ENCODE measurements around the gene TGFBI. TPM values are rescaled to one million over a fixed set of nuclear protein-coding genes. Genes with fewer than 3 reads are reported as not detected.

The TGFBI gene
- total RNA-seq, 1 donor from 2014 or later: 4.6 TPM

- Mint-ChIP-seq H3K36me3 (ENCODE audit: low read depth) (no peaks in the 10 kb centered on the region), H3K9me3 (no peaks in the 10 kb centered on the region), H3K27me3 (ENCODE audit: low read depth) (no peaks in the 10 kb centered on the region), H3K4me3 (no peak overlapping the region), H3K27ac (ENCODE audit: unreplicated experiment) (no peak overlapping the region), H3K4me1 (peaks cover 18% of the 10 kb centered on the region)
- no peak for DNase-seq (ENCODE audit: low read depth, low spot score)
- no peak for TF ChIP-seq CTCF (conservative IDR thresholded peaks at IDR 0.05)
Measured at GRCh38 chr5:136056771-136057335, 28.1 kb downstream of the TGFBI start.

GRCh38 chr5:136057401-136058038, 28.7 kb downstream of the TGFBI start:
- no peaks in the 10 kb centered on the region for H3K27me3 Mint-ChIP-seq (ENCODE audit: low read depth)
- H3K9me3 Mint-ChIP-seq: no peaks in the 10 kb centered on the region
- H3K27ac Mint-ChIP-seq (ENCODE audit: unreplicated experiment): peak overlapping the region; percentile 83
- TF ChIP-seq CTCF (conservative IDR thresholded peaks at IDR 0.05): no peak
- H3K4me3 Mint-ChIP-seq: no peak overlapping the region
- DNase-seq (ENCODE audit: low read depth, low spot score): no peak
- no peaks in the 10 kb centered on the region for H3K36me3 Mint-ChIP-seq (ENCODE audit: low read depth)
- peaks cover 18% of the 10 kb centered on the region for H3K4me1 Mint-ChIP-seq

GRCh38 chr5:136058039-136058971, 29.5 kb downstream of the TGFBI start:
- H3K27ac Mint-ChIP-seq (ENCODE audit: unreplicated experiment): no peak overlapping the region

GRCh38 chr5:136058972-136059354, 30.2 kb downstream of the TGFBI start:
- H3K36me3 Mint-ChIP-seq (ENCODE audit: low read depth): no peaks in the 10 kb centered on the region
- no peak overlapping the region for H3K27ac Mint-ChIP-seq (ENCODE audit: unreplicated experiment)
- no peak for TF ChIP-seq CTCF (conservative IDR thresholded peaks at IDR 0.05)
- H3K9me3 Mint-ChIP-seq: no peaks in the 10 kb centered on the region
- no peaks in the 10 kb centered on the region for H3K27me3 Mint-ChIP-seq (ENCODE audit: low read depth)
- peaks cover 12% of the 10 kb centered on the region for H3K4me1 Mint-ChIP-seq
- no peak overlapping the region for H3K4me3 Mint-ChIP-seq
- no peak for DNase-seq (ENCODE audit: low read depth, low spot score)

More at GRCh38 chr5:136058039-136058971, 29.5 kb downstream of the TGFBI start:
- no peak for DNase-seq (ENCODE audit: low read depth, low spot score)
- no peak overlapping the region for H3K4me3 Mint-ChIP-seq
- no peaks in the 10 kb centered on the region for H3K27me3 Mint-ChIP-seq (ENCODE audit: low read depth)
- H3K36me3 Mint-ChIP-seq (ENCODE audit: low read depth): no peaks in the 10 kb centered on the region
- H3K4me1 Mint-ChIP-seq: peaks cover 18% of the 10 kb centered on the region
- peak; percentile 44 for TF ChIP-seq CTCF (conservative IDR thresholded peaks at IDR 0.05)
- H3K9me3 Mint-ChIP-seq: no peaks in the 10 kb centered on the region

GRCh38 chr5:136060963-136061362, 32.2 kb downstream of the TGFBI start:
- no peak for TF ChIP-seq CTCF (conservative IDR thresholded peaks at IDR 0.05)
- no peaks in the 10 kb centered on the region for H3K36me3 Mint-ChIP-seq (ENCODE audit: low read depth)
- H3K27ac Mint-ChIP-seq (ENCODE audit: unreplicated experiment): no peak overlapping the region
- H3K4me3 Mint-ChIP-seq: no peak overlapping the region
- H3K9me3 Mint-ChIP-seq: no peaks in the 10 kb centered on the region
- no peak for DNase-seq (ENCODE audit: low read depth, low spot score)
- peaks cover 9% of the 10 kb centered on the region for H3K4me1 Mint-ChIP-seq
- no peaks in the 10 kb centered on the region for H3K27me3 Mint-ChIP-seq (ENCODE audit: low read depth)
